ENCODE data around the gene GARIN3. TPM values are rescaled to one million over a fixed set of nuclear protein-coding genes. Genes with fewer than 3 reads are reported as not detected.
A peak's percentile ranks its signal among the peaks of the same experiment; 100 is the strongest.

The GARIN3 gene
- not detected in 2 replicates for total RNA-seq (2014; rRNA removed)
- polyA plus RNA-seq (2012), result not detected

GRCh38 chr5:157166214-157167213, at the start of gene GARIN3:
Gene GARIN3, minus strand, starts transcription at chr5:157166264. Its CDS starts 96 bp downstream, at chr5:157166168.
- DNase-seq (ENCODE audit: low read depth), result no peak

- peak; percentile 36 for DNase-seq (ENCODE audit: low read depth)
These were observed 49.6 kb upstream of the GARIN3 start for GRCh38 chr5:157215514-157216167.

- no peak for DNase-seq (ENCODE audit: low read depth)
These were observed 48.9 kb upstream of the GARIN3 start for GRCh38 chr5:157214861-157215513.

GRCh38 chr5:157214415-157214814, 48.4 kb upstream of the GARIN3 start:
- DNase-seq (ENCODE audit: low read depth), result no peak

- no peak for DNase-seq (ENCODE audit: low read depth)
These were observed 47.6 kb upstream of the GARIN3 start for GRCh38 chr5:157213527-157214243.

- DNase-seq (ENCODE audit: low read depth), result no peak
These were observed 46.2 kb upstream of the GARIN3 start for GRCh38 chr5:157212307-157212706.

- peak; percentile 18 for DNase-seq (ENCODE audit: low read depth)
These were observed 44.6 kb upstream of the GARIN3 start for GRCh38 chr5:157210652-157211051.

- no peak for DNase-seq (ENCODE audit: low read depth)
These were observed 39.6 kb upstream of the GARIN3 start for GRCh38 chr5:157205708-157206107.

GRCh38 chr5:157204765-157205164, 38.7 kb upstream of the GARIN3 start:
- DNase-seq (ENCODE audit: low read depth), result no peak

GRCh38 chr5:157203417-157203816, 37.4 kb upstream of the GARIN3 start:
- DNase-seq (ENCODE audit: low read depth), result no peak

- no peak for DNase-seq (ENCODE audit: low read depth)
These were observed 35.8 kb upstream of the GARIN3 start for GRCh38 chr5:157201857-157202256.

GRCh38 chr5:157198277-157198986, 32.4 kb upstream of the GARIN3 start:
- DNase-seq (ENCODE audit: low read depth), result no peak

- no peak for DNase-seq (ENCODE audit: low read depth)
These were observed 31.0 kb upstream of the GARIN3 start for GRCh38 chr5:157197086-157197485.

- DNase-seq (ENCODE audit: low read depth), result no peak
These were observed 30.0 kb upstream of the GARIN3 start for GRCh38 chr5:157196045-157196444.

GRCh38 chr5:157193699-157194424, 27.8 kb upstream of the GARIN3 start:
- no peak for DNase-seq (ENCODE audit: low read depth)

- no peak for DNase-seq (ENCODE audit: low read depth)
These were observed 23.2 kb upstream of the GARIN3 start for GRCh38 chr5:157189223-157189622.

- no peak for DNase-seq (ENCODE audit: low read depth)
These were observed 22.2 kb upstream of the GARIN3 start for GRCh38 chr5:157188270-157188669.

GRCh38 chr5:157187046-157187754, 21.1 kb upstream of the GARIN3 start:
- DNase-seq (ENCODE audit: low read depth), result no peak

GRCh38 chr5:157186309-157187045, 20.4 kb upstream of the GARIN3 start:
- DNase-seq (ENCODE audit: low read depth), result no peak

Data from LHCN-M2 (cell line).